SK-N-SH treated with all-trans-retinoic acid at 6 μM for 48 hours (cell line): ENCODE measurements around the gene FAM120A.

Source experiments
- ARNTL ChIP-seq: fragments of 450-650 bp; formaldehyde crosslinking; IDR thresholded peaks from 2 replicates; pipeline ENCODE4 v1.5.0; 2020; ENCODE audit warnings: low read depth, mild to moderate bottlenecking, moderate library complexity, borderline replicate concordance
- OSR1 ChIP-seq: fragments of 250-450 bp; sonication (Bioruptor Pico); IDR thresholded peaks from 2 replicates; pipeline ENCODE4 v1.8.0; 2022; ENCODE audit warnings: moderate library complexity, mild to moderate bottlenecking, inconsistent platforms
- PATZ1 ChIP-seq: fragments of 250-450 bp; sonication (Bioruptor Pico); IDR thresholded peaks from 2 replicates; pipeline ENCODE4 v1.8.0; 2020; ENCODE audit warnings: mild to moderate bottlenecking, moderate library complexity, borderline replicate concordance
- PPARA ChIP-seq: fragments of 250-450 bp; sonication (Bioruptor Pico); IDR thresholded peaks from 2 replicates; pipeline ENCODE4 v1.5.0; 2020; ENCODE audit warnings: mild to moderate bottlenecking, borderline replicate concordance
- RARB ChIP-seq: fragments of 250-450 bp; sonication (Bioruptor Pico); IDR thresholded peaks from 2 replicates; pipeline ENCODE4 v1.8.0; 2021; ENCODE audit warnings: mild to moderate bottlenecking, moderate library complexity
- ZC3H10 ChIP-seq: fragments of 250-450 bp; sonication (Bioruptor Pico); IDR thresholded peaks from 2 replicates; pipeline ENCODE4 v1.5.1; 2021; ENCODE audit warnings: mild to moderate bottlenecking, moderate library complexity

GRCh38 chr9:93461414-93461743 is 9.9 kb downstream of the FAM120A start:
- TF ChIP-seq PATZ1 (CRISPR knock-in tag) (no peak), OSR1 (no peak), RARB (no peak), PPARA (no peak), ARNTL (CRISPR knock-in tag) (no peak), ZC3H10 (CRISPR knock-in tag) (no peak)
